HL-60 (cell line): ENCODE measurements around the gene COBL.

ENCODE experiments used
- CTCF ChIP-seq: IDR thresholded peaks from one replicate; pipeline ENCODE4 v1.5.1; 2011; ENCODE audit warnings: low read length, control low read depth, inconsistent platforms; ENCODE audit not compliant: insufficient read depth
- GABPA ChIP-seq: IDR thresholded peaks from 2 replicates; pipeline ENCODE4 v1.6.1; 2012; ENCODE audit warnings: low read depth
- POLR2AphosphoS5 ChIP-seq: IDR thresholded peaks from 2 replicates; pipeline ENCODE4 v1.6.1; 2012; ENCODE audit warnings: low read depth
- TF ChIP-seq, protein P1 (sequence below): IDR thresholded peaks from 2 replicates; pipeline ENCODE4 v1.6.1; 2012; ENCODE audit warnings: low read depth; ENCODE audit not compliant: insufficient replicate concordance

GRCh38 chr7:51023547-51023946 lies 293.1 kb downstream of the COBL start:
- TF ChIP-seq CTCF = no peak
- no peak for TF ChIP-seq POLR2AphosphoS5
- no peak for TF ChIP-seq GABPA
- TF ChIP-seq, protein P1, sequence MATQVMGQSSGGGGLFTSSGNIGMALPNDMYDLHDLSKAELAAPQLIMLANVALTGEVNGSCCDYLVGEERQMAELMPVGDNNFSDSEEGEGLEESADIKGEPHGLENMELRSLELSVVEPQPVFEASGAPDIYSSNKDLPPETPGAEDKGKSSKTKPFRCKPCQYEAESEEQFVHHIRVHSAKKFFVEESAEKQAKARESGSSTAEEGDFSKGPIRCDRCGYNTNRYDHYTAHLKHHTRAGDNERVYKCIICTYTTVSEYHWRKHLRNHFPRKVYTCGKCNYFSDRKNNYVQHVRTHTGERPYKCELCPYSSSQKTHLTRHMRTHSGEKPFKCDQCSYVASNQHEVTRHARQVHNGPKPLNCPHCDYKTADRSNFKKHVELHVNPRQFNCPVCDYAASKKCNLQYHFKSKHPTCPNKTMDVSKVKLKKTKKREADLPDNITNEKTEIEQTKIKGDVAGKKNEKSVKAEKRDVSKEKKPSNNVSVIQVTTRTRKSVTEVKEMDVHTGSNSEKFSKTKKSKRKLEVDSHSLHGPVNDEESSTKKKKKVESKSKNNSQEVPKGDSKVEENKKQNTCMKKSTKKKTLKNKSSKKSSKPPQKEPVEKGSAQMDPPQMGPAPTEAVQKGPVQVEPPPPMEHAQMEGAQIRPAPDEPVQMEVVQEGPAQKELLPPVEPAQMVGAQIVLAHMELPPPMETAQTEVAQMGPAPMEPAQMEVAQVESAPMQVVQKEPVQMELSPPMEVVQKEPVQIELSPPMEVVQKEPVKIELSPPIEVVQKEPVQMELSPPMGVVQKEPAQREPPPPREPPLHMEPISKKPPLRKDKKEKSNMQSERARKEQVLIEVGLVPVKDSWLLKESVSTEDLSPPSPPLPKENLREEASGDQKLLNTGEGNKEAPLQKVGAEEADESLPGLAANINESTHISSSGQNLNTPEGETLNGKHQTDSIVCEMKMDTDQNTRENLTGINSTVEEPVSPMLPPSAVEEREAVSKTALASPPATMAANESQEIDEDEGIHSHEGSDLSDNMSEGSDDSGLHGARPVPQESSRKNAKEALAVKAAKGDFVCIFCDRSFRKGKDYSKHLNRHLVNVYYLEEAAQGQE = no peak
